SH-SY5Y (cell line): Measurements from ENCODE around the gene TGM3.

Experiments
- GATA2 ChIP-seq: IDR thresholded peaks from 2 replicates; pipeline ENCODE4 v1.6.1; 2011; ENCODE audit warnings: mild to moderate bottlenecking, low read depth, low read length
- GATA3 ChIP-seq: IDR thresholded peaks from 2 replicates; pipeline ENCODE4 v1.6.1; 2011; ENCODE audit warnings: low read depth, mild to moderate bottlenecking, low read length, moderate library complexity

- TF ChIP-seq GATA2 (no peak), GATA3 (no peak)
Measured at GRCh38 chr20:2368621-2369020, 72.8 kb downstream of the TGM3 start.
